GM18858 (cell line): ENCODE results near the gene ROR1.

Experiments used
- ATAC-seq: cut with Tn5 transposase; IDR thresholded peaks from one replicate; pipeline ENCODE4 v1.9.1; 2021; ENCODE audit not compliant: unreplicated experiment

ROR1 gene

DNA sequence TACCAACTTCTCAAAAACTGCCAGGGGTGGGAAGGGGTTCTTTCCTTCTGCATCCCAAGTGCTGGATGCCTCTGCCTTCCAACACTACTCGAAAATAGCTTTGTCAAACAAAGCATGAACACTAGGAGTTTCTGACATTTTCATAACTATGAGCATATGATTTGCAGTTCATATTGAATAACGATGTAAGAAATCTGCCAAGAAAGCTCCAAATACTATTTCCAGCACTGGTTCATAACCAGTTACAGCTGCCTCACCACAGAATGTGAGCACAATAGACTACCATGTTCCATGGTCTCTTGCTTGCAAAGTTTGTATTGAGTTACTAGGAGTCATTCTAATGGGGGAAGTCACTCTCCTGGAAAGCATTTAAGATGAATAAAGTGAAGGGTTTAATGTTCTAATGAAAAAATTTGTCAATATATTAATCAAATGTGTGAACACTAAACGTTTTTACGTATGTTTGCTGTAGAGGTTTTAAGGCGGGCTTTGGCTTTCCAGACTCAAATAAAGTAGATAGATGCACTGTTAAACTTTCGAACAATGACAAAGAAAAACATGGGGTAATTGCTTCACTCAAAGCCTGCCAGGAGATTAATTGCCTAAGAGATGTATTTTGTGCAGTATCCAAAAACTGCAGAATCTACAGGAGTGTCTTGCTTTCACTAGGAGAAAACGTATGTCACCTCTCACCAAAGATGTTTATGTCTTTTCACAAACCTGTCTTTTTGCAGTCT, 351.1 kb downstream of the ROR1 start:
- ATAC-seq: no peak

DNA sequence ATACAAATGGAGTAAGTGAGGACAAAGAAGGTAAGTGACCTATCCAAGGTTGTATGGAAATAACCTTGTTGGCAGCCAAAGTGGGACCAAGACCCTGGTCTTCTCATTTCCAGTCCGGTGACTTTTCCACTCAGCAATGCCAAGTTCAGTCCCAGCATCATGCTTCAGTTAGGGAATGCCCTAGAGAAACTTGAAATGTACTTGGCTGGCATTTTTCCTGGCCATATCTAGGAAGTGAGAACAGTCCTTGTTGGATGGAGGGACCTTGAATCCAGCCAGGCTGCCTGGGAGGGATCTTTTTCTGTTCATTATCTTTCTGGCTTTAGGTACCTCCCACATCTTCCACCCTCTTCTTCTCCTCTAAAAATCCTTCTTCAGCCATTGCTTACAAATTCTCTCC, 352.8 kb downstream of the ROR1 start:
- ATAC-seq: no peak

DNA sequence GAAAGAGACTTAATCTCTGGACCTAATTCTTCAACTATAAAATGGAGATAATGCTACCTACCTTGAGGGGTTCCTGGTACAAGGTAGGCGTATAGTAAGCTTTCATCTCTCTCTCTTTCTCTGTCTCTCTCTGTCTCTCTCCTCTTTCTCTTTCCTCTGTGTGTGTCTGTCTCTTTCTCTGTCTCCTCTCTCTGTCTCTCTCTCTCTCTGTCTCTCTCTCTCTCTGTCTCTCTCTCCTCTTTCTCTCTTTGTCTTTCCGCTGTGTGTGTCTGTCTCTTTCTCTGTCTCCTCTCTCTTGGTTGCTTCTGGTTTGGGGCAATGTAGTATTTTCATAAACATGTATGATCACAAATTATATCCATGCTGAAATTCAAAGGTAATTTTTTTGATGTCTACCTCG, 353.5 kb downstream of the ROR1 start:
- ATAC-seq: no peak

DNA sequence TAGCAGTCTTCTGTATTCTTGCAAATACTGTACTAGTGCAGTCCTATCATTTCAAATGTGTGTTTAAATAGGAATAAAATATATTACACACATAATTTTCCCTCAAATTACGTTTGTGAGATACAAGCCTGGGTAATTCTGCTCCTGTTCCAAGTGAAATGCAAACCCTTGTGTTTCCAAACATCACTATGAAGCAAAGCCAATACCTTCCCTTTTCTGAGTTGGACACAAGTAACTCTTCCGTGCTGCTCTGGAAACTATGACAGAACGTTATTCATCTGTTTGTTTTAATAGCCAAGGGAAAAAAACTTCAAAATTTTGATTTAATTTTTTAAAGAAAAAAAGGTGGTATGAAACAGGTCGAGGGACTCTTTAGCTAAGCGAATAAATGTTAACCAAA, 355.9 kb downstream of the ROR1 start:
- ATAC-seq: no peak

DNA sequence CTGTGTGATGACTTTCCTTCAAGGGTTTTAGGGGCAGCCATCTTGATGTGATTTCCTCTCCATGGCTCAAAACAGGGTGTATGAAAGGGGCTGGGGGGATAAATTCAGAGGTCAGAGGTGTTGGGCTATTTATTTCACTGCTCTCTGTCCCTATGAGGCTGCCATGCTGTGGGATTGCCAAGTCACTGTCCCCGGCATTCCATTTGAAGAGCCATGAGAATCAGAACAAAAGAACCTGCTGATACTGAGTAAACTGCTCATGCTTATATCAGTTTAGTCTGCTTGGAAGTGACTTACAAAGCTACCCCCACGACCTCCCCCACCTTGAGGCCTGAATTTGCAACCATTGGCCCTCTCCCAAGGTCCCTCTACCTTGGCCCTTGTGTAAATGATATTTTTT, 357.3 kb downstream of the ROR1 start:
- ATAC-seq: no peak

DNA sequence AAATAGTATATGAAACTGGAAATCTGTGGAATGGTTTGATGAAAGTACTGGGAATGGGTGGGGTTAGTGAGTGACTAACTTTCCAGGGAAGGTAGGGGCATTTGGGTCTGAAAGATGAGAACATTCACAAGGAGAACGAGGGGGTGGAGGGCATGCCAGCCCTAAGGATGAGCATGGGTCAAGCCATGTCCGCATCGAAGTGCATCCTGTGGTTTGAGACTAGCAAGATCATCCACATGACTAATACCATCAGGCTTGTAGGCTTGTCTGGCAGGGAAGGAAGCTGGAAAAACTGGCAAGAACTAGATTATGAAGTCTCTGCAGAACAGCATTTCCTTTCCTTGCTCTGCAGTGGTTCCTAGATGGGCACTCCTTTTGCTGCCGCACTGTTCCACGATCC, 359.2 kb downstream of the ROR1 start:
- no peak for ATAC-seq

DNA sequence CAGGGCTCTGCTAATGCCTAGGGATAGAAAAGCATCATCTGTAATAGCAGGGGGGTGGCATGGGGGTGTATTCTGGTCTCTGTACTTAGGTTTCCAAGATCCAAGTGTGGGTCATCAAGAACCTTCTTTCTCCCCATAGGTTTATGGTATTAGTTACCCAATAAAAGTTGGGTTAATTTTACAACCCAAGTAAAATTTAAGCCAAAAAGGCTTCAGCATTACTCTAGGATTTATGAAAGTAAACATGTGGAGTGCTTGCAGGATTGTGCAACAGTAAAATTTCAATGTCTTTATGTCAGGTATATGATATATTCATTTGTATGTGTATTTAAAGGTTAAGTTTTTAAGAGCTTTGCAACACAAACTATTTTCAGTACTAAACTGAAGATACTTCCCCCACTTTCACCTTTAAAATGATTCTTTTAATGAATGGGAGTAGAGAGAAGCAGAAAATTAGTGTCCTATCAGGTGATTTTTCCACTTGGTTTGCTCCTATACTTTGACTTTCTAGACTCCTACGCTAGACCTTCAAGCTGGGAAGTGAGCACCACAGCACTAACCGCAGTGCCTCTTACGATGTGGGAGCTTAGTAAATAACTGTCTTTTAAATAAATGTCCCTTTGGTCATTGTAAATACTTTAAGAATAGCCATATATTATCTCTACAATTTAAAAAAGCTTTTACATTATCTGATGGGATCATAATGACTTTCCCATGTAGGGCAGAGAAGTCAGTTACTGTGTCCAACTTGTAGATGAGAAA, 361.8 kb downstream of the ROR1 start:
- no peak for ATAC-seq

DNA sequence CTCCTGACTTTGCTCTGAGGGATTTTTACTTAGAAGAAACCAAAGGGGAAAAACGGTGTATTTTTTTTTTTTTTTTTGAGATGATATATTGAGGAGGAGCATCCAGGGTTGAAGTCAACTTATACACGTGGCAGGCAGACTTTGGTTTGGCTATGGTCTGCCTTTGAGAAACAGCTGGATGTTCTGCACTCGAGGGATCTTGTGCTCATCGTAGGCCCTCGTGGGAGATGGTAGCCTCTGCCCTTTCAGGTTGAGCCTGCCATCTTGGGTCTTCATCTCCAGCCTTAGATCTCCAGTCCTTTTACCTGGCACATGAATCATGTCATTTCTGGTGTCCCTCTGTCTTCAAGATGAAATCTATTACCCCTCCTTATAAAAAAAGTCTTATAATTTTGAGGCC, 362.5 kb downstream of the ROR1 start:
- no peak for ATAC-seq

DNA sequence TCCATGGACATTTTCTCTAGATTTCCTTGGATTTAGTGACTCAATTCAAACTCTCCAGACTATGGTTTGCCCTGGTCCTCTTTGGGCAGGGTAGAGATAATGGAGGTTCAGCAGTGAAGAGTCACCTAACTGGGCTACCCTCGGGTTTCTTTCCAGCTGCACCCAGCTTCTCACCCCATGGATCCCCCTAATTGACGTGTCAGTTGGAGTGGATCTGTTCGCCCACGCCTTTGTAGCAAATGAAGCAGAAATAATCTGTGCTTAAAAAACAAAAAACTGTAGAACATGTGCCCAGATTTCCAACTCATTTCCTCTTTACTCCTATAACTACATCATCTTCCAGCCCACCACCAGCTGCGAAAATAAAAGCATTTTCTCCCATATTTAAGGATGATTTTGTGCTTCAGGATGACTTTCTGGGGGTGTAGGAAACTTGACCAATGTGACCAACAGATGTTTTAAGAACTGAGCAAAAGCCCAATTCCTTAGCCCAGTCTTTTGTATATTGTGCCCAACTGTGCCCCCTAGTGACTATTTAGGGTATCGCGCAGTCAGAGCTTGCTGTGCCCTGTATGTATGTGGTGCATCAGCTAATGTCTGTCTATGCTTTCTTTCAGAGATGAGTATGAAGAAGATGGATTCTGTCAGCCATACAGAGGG, 363.1 kb downstream of the ROR1 start:
- peak; percentile 57 for ATAC-seq

DNA sequence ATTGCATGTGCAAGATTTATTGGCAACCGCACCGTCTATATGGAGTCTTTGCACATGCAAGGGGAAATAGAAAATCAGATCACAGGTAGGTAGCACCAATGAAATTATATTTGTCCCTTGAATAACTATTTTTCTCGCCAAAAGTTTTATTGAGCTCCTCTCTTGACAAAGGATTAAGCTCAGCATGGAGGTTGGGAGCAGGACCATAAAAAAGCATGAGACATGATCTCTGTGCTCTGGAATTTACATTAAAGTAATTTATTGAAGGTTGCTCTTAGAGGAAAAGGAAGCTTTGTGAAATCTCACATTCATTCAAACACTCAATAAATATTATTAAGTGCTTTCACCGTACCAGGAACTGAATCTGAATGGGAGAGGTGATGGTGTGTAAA, 363.6 kb downstream of the ROR1 start:
- no peak for ATAC-seq

DNA sequence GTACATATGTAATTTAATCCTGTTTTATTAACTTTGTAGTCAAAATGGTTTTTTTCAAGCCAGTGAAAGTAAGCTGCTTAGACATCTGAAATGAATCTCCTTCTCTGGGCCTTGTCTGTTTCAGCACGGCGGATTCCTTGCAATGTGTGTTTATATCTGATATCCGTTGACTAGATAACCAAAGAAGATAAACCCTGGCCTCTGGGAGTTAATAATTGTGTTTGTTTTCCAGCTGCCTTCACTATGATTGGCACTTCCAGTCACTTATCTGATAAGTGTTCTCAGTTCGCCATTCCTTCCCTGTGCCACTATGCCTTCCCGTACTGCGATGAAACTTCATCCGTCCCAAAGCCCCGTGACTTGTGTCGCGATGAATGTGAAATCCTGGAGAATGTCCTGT, 366.1 kb downstream of the ROR1 start:
- ATAC-seq: no peak

DNA sequence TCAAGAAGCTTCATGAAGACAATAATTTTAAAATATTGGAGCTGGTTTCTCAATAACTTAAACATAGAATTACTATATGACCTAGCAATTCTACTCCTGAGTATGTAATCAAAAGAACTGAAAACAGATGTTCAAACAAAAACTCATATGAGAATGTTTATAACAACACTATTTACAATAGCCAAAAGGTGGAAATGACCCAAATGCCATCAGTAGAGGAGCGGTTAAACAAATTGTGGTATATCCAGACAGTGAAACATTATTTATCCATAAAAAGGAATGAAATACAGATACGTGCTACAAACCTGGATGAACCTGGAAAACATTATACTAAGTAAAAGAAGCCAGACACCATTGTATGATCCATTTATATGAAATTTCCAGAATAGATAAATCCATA, 366.8 kb downstream of the ROR1 start:
- no peak for ATAC-seq

DNA sequence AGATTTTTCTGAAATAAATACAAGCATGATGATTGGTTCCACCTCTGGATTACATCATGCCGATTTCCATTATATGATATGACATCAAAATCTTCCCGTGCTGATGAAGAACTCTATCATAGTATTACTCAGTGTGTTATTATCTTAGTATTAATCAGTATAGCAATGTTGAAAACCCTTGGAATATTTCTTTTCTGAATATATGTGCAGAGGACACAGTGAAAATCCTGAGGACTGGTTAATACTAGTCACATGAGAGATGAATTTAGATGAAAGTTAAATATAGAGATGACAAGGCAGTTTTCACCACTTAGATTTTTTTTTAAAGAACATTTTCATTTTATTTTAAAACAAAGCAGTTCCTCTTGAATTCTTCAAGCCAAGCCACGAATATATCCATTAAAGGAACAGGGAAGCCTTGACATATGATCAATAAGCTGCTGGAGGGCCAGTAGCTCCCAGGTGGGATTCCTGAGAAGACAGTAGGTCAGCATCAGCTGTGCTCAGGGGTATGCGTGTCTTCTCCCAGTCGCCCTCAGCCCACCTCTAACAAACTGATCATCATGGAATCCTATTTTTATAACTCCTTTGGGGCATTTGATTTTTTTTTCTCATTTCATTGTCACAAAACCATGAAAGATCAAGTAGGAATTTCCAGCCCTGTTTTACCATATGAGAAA, 373.4 kb downstream of the ROR1 start:
- ATAC-seq: no peak

DNA sequence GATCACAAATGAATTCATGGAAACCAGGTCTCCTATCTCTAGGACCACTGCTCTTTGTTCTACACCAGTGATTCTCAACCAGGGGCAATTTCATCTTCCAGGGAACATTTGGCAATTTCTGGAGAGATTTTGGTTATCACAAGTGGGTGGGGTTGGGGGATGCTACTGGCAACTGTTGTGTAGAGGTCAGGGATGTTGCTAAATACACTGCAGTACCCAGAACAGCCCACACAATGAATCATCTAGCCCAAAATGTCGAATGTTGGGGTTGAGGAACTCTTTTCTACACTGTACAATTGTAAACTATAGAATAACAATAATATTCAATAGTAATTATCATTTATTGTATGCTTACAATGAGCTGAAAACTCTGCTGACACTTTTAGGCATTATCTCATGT, 373.9 kb downstream of the ROR1 start:
- ATAC-seq: no peak

DNA sequence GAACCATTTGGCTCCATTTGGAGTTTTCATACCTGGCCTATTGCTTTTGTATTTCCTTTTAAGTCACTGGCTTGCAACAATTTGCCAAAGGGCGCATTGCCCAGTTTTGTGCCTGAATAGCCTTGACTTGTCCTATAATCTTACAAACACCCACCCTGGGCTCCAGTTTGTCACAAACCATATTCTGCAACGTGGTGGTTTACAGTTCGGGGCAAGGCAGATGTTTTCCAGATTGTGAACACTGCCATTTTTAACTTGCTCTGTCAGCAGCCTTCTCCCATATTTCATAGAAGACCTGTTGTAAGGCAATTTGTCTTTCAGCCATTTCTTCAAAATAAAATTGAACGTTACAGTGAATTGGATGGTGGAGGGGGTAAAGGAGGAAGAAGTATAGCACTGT, 376.4 kb downstream of the ROR1 start:
- no peak for ATAC-seq

DNA sequence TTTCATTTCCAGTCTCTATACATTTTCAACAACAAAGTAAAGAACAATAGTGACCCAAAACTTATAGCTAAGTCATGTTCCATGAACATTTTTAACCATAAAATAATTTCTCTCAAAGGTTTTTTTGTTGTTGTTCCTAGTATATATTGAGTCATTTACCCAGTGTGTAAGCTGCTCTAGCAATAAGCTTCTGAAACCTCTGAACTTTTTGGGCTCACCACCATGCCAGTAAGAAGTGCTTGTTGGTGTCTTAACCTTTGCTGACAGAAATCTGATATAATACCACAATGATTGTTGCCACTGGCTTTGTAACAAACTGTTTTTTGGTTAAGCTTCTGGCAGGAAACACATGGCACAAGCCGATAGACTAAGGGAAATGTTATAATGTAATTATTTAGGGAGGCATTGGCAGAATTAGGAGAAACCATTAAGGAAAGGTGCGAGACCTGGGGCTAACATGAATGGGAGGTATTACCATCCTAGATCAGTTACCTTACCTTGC, 377.0 kb downstream of the ROR1 start:
- no peak for ATAC-seq

DNA sequence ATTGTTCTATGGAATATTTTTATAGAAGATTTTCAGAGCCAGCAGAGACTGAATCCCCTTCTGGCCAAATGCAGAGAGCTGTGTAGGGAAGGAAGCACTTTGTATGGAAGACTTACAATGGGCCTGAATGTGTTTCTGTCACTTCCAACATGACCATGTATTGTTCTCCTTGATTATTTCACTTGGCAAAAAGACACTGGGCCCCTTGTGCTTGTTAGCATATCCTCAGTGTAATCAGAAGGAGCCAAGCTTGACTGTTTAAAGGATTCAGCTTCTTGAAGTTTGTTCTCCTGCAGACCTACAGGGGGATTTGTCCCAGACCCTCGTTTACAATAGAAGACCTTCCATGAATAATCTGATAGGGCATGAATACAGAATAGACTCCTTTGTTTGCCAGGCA, 381.5 kb downstream of the ROR1 start:
- no peak for ATAC-seq

DNA sequence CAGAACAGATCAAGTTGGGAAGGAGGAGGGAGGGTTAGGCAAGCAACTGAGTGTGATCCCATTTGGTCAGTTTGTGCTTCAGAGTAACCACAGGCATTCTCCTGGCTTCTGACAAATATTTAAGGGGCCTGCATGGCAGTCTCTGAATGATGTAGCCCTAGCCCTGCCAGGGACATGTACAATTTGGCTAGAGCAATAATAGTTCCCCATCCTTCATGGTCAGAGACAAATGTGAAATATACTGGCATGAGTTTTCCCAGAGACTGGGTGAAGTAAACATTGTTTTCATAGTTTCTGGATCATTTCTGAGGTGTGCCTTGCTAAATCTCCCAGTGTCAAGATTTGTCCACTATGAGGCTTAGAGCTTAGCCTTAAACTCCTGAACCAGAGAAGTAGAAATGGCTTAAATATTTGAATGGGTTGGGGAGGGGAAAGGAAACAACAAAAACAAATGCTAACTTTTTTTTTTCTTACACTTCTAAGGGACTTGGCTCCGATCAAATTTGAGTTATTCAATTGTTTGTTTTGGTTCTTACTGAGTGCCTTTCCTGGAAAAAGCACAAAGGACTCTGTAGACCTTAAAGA, 387.6 kb downstream of the ROR1 start:
- no peak for ATAC-seq

DNA sequence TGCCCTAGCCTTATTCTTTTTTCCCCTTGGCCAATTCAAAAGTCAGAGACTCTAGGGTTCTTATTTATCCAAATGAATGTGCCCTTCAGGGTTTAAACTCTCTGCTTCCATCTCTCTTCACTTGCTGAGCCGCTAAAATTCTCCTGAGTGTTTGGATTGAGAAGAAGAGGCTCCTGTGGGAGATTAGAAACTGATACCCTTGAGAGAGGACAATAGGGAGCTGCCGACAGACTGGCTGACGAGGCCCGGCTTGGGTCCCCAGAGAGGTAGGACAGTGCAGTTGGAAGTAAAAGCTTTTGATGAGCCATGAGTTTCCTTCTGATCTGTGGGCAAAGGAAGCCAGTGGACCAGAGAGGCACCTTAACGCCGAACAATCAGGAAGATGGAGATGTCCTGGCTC, 388.3 kb downstream of the ROR1 start:
- ATAC-seq: no peak

DNA sequence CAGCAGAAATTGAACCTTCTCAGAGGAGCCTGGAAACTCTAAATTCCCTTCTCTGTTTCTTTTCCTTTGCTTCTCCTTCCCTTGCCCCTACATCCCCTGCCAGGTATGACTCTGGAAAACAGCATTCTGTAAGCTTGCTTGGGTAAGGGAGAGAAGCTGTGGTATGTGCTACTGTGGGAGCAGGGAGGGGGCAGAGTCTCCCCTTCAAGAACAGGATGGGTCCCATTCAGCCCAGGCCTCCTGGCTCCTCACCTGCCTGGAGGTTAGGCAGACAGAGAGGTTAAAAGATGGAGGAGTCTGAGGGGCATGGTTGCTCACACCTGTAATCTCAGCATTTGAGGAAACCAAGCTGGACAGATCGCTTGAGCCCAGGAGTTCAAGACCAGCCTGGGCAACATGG, 389.0 kb downstream of the ROR1 start:
- no peak for ATAC-seq

DNA sequence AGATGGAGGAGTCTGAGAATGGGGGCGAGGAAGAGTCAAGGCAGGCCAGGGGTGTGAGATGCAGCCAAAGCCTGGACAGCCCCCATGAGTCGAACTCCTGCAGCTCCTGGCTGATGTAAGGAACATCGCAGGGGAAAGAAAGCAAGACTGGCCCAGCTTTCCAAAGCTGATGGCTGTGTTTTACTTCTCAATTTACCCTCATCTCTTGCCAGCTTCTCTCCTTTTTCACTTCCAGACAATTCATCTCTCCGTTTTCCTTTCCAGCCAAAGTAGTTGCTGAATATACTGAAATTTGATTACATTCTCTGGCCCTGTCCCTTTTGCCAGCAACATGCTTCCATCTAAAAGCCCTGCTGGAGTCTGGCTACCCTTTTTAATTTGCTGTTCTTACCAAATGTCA, 389.6 kb downstream of the ROR1 start:
- ATAC-seq: no peak
